Activated CD8-positive, alpha-beta memory T cell treated with anti-CD3 and anti-CD28 coated beads, Interleukin-2, amount 50 U/mL, for 1 hour (primary cell): ENCODE results near the gene SOCS1.
"Not testable (repeated sequence)": the region's sequence is repeated elsewhere in the genome, so short reads cannot be mapped to it uniquely, and the experiment has no call there.

Source experiments
- DNase-seq: peaks from one replicate; pipeline ENCODE4 v3.0.0-alpha.2; 2020; ENCODE audit errors: extremely low read depth

SOCS1 gene

GRCh38 chr16:11224894-11225676 lies 30.9 kb downstream of the SOCS1 start:
- DNase-seq: peak; percentile 40

GRCh38 chr16:11224096-11224893 lies 31.7 kb downstream of the SOCS1 start:
- no peak for DNase-seq

- not testable (repeated sequence) for DNase-seq
Measured at GRCh38 chr16:11220507-11220906, 35.5 kb downstream of the SOCS1 start.

GRCh38 chr16:11219178-11219577 lies 36.8 kb downstream of the SOCS1 start:
- DNase-seq: no peak

GRCh38 chr16:11218604-11218962 lies 37.4 kb downstream of the SOCS1 start:
- no peak for DNase-seq

- DNase-seq: no peak
Measured at GRCh38 chr16:11217651-11218603, 38.1 kb downstream of the SOCS1 start.

- DNase-seq: no peak
Measured at GRCh38 chr16:11215935-11216556, 40.0 kb downstream of the SOCS1 start.

GRCh38 chr16:11213799-11214198 lies 42.2 kb downstream of the SOCS1 start:
- DNase-seq: no peak

- DNase-seq: no peak
Measured at GRCh38 chr16:11213373-11213772, 42.6 kb downstream of the SOCS1 start.

- no peak for DNase-seq
Measured at GRCh38 chr16:11212798-11213196, 43.2 kb downstream of the SOCS1 start.

GRCh38 chr16:11211977-11212797 lies 43.8 kb downstream of the SOCS1 start:
- no peak for DNase-seq

GRCh38 chr16:11211061-11211976 lies 44.7 kb downstream of the SOCS1 start:
- no peak for DNase-seq

GRCh38 chr16:11210260-11210659 lies 45.7 kb downstream of the SOCS1 start:
- no peak for DNase-seq

- no peak for DNase-seq
Measured at GRCh38 chr16:11208916-11209665, 46.9 kb downstream of the SOCS1 start.

GRCh38 chr16:11207646-11208045 lies 48.4 kb downstream of the SOCS1 start:
- no peak for DNase-seq

- no peak for DNase-seq
Measured at GRCh38 chr16:11205754-11206581, 50.0 kb downstream of the SOCS1 start.

- no peak for DNase-seq
Measured at GRCh38 chr16:11205065-11205699, 50.8 kb downstream of the SOCS1 start.
